Left colon (tissue), 2 donors: Measurements from ENCODE around the gene LMO7. TPM values are rescaled to one million over a fixed set of nuclear protein-coding genes. Genes with fewer than 3 reads are reported as not detected.
A peak's percentile ranks its signal among the peaks of the same experiment; 100 is the strongest.
"Not testable (repeated sequence)": the region's sequence is repeated elsewhere in the genome, so short reads cannot be mapped to it uniquely, and the experiment has no call there.

Experiments
- ATAC-seq: fragments of 200-7000 bp; cut with Tn5 transposase; one replicate; pipeline ENCODE4 v1.9.1; 2020; ENCODE audit warnings: mild to moderate bottlenecking, moderate library complexity
- DNase-seq, 2 donors: peaks; one replicate each; pipeline ENCODE4 v3.0.0-alpha.2; 2020
- intact Hi-C, 2 donors: fragments of 100-400 bp; cut with DNase I in 1 of 2; cut with micrococcal nuclease in 1 of 2; formaldehyde crosslinking; loops; one replicate each; pipeline versions ENCODE4 v1.11.2 to v1.14.0; 2022; cut with DNase I, micrococcal nuclease
- total RNA-seq, 2 donors: library from RNA; stranded (reverse); fragmentation: NEBNext Ultra II Directional; extraction: Animal tissue kit (Norgen Biotek cat#: 25700); gene quantifications; one replicate each; pipeline ENCODE4 v1.2.1, GENCODE V29; 2021
- donor health status: DM: no; HTN: no; CAD: no.
- donor health status: DM: yes; HTN: yes; CAD: no.

The LMO7 gene
- total RNA-seq, 2 donors from 2014 or later: 169 to 239 TPM

GRCh38 chr13:75643693-75644092 is 7.6 kb downstream of the LMO7 start:
- DNase-seq: no peak
- ATAC-seq: no peak
- intact Hi-C loops: no loop called here

- DNase-seq (no peak), ATAC-seq (no peak)
- intact Hi-C loops: no loop called here
Measured at GRCh38 chr13:75645141-75645540, 9.0 kb downstream of the LMO7 start.

- intact Hi-C loops: no loop called here
- no peak for DNase-seq
- no peak for ATAC-seq
Measured at GRCh38 chr13:75647126-75647784, 11.1 kb downstream of the LMO7 start.

- DNase-seq: no peak
- intact Hi-C loops: no loop called here
- no peak for ATAC-seq
Measured at GRCh38 chr13:75648446-75648845, 12.3 kb downstream of the LMO7 start.

- intact Hi-C loops: no loop called here
- DNase-seq: no peak
Measured at GRCh38 chr13:75651013-75651412, 14.9 kb downstream of the LMO7 start.

GRCh38 chr13:75652726-75653125 is 16.6 kb downstream of the LMO7 start:
- ATAC-seq: no peak
- intact Hi-C loops: no loop called here
- no peak for DNase-seq

More at GRCh38 chr13:75651013-75651412, 14.9 kb downstream of the LMO7 start:
- ATAC-seq: no peak

GRCh38 chr13:75656425-75656989 is 20.4 kb downstream of the LMO7 start:
- intact Hi-C loops: no loop called here
- ATAC-seq: no peak
- DNase-seq: no peak

- ATAC-seq (no peak), DNase-seq (no peak)
- intact Hi-C loops: no loop called here
Measured at GRCh38 chr13:75657111-75657510, 21.0 kb downstream of the LMO7 start.

GRCh38 chr13:75660694-75661093 is 24.6 kb downstream of the LMO7 start:
- ATAC-seq (no peak), DNase-seq (no peak)
- intact Hi-C loops: no loop called here

GRCh38 chr13:75661443-75661842 is 25.3 kb downstream of the LMO7 start:
- DNase-seq: no peak
- ATAC-seq: no peak
- intact Hi-C loops: no loop called here

- intact Hi-C loops: no loop called here
- no peak for DNase-seq
- ATAC-seq: no peak
Measured at GRCh38 chr13:75666646-75667351, 30.7 kb downstream of the LMO7 start.

GRCh38 chr13:75669706-75670105 is 33.6 kb downstream of the LMO7 start:
- intact Hi-C loops: no loop called here

GRCh38 chr13:75670496-75670895 is 34.4 kb downstream of the LMO7 start:
- DNase-seq: no peak
- intact Hi-C loops: no loop called here
- no peak for ATAC-seq

More at GRCh38 chr13:75669706-75670105, 33.6 kb downstream of the LMO7 start:
- no peak for ATAC-seq
- no peak for DNase-seq

GRCh38 chr13:75675421-75675820 is 39.3 kb downstream of the LMO7 start:
- no peak for ATAC-seq

GRCh38 chr13:75679459-75679858 is 43.3 kb downstream of the LMO7 start:
- no peak for DNase-seq
- intact Hi-C loops: no loop called here

More at GRCh38 chr13:75675421-75675820, 39.3 kb downstream of the LMO7 start:
- no peak for DNase-seq
- intact Hi-C loops: no loop called here

GRCh38 chr13:75680251-75680650 is 44.1 kb downstream of the LMO7 start:
- ATAC-seq, intact Hi-C loops, DNase-seq: not testable (repeated sequence)

More at GRCh38 chr13:75679459-75679858, 43.3 kb downstream of the LMO7 start:
- ATAC-seq: no peak

- intact Hi-C loops: no loop called here
- no peak for ATAC-seq
Measured at GRCh38 chr13:75682326-75682725, 46.2 kb downstream of the LMO7 start.

GRCh38 chr13:75685239-75685697 is 49.1 kb downstream of the LMO7 start:
- intact Hi-C loops: no loop called here
- ATAC-seq (no peak), DNase-seq (no peak)

More at GRCh38 chr13:75682326-75682725, 46.2 kb downstream of the LMO7 start:
- DNase-seq: no peak

GRCh38 chr13:75687150-75687763 is 51.1 kb downstream of the LMO7 start:
- no peak for DNase-seq
- intact Hi-C loops: no loop called here
- ATAC-seq: peak; percentile 54
